ENCODE measurements around the gene TAS2R9.
A peak's percentile ranks its signal among the peaks of the same experiment; 100 is the strongest.
"Not testable (repeated sequence)": the region's sequence is repeated elsewhere in the genome, so short reads cannot be mapped to it uniquely, and the experiment has no call there.

The TAS2R9 gene

GRCh38 chr12:10810068-10810467 lies at the start of gene TAS2R9:
Gene TAS2R9, minus strand, starts transcription at chr12:10810168. Its CDS starts 93 bp downstream, at chr12:10810075.
- DNase-seq (ENCODE audit: low spot score) = no peak

GRCh38 chr12:10855807-10856206 lies 45.8 kb upstream of the TAS2R9 start:
- DNase-seq (ENCODE audit: low spot score) = no peak

- DNase-seq (ENCODE audit: low spot score) = no peak
These were observed 43.8 kb upstream of the TAS2R9 start for GRCh38 chr12:10853776-10854175.

GRCh38 chr12:10851243-10851858 lies 41.4 kb upstream of the TAS2R9 start:
- DNase-seq (ENCODE audit: low spot score) = no peak

- no peak for DNase-seq (ENCODE audit: low spot score)
These were observed 39.5 kb upstream of the TAS2R9 start, which contains the start of gene PRR4 for GRCh38 chr12:10849425-10849878. Gene PRR4, minus strand, starts transcription at chr12:10849475. Its CDS starts 38 bp downstream, at chr12:10849437.

GRCh38 chr12:10847744-10848143 lies 37.8 kb upstream of the TAS2R9 start:
- DNase-seq (ENCODE audit: low spot score) = no peak

- no peak for DNase-seq (ENCODE audit: low spot score)
These were observed 32.9 kb upstream of the TAS2R9 start for GRCh38 chr12:10842862-10843261.

- DNase-seq (ENCODE audit: low spot score) = no peak
These were observed 28.5 kb upstream of the TAS2R9 start for GRCh38 chr12:10838461-10838860.

GRCh38 chr12:10829994-10830393 lies 20.0 kb upstream of the TAS2R9 start:
- DNase-seq (ENCODE audit: low spot score) = no peak

- DNase-seq (ENCODE audit: low spot score) = no peak
These were observed 16.3 kb upstream of the TAS2R9 start, which contains the start of gene TAS2R10 for GRCh38 chr12:10826258-10826657. Gene TAS2R10, minus strand, starts transcription at chr12:10826358. Its CDS starts 89 bp downstream, at chr12:10826269.

- DNase-seq (ENCODE audit: low spot score) = no peak
These were observed 15.0 kb upstream of the TAS2R9 start for GRCh38 chr12:10824957-10825356.

- no peak for DNase-seq (ENCODE audit: low spot score)
These were observed 2.0 kb upstream of the TAS2R9 start for GRCh38 chr12:10811883-10812536.

GRCh38 chr12:10807186-10807585 lies 2.8 kb downstream of the TAS2R9 start, which contains the start of gene TAS2R8:
Gene TAS2R8, minus strand, starts transcription at chr12:10807286. Its CDS starts 306 bp downstream, at chr12:10806980.
- no peak for DNase-seq (ENCODE audit: low spot score)

- no peak for DNase-seq (ENCODE audit: low spot score)
These were observed 7.4 kb downstream of the TAS2R9 start, which contains the start of gene TAS2R7 for GRCh38 chr12:10802587-10802986. Gene TAS2R7, minus strand, starts transcription at chr12:10802627. Its CDS starts 57 bp downstream, at chr12:10802570.

GRCh38 chr12:10801741-10802140 lies 8.2 kb downstream of the TAS2R9 start:
- no peak for DNase-seq (ENCODE audit: low spot score)

GRCh38 chr12:10794222-10794621 lies 15.7 kb downstream of the TAS2R9 start:
- no peak for DNase-seq (ENCODE audit: low spot score)

GRCh38 chr12:10791769-10792168 lies 18.2 kb downstream of the TAS2R9 start:
- DNase-seq (ENCODE audit: low spot score) = not testable (repeated sequence)

- no peak for DNase-seq (ENCODE audit: low spot score)
These were observed 26.7 kb downstream of the TAS2R9 start for GRCh38 chr12:10783252-10783651.

- no peak for DNase-seq (ENCODE audit: low spot score)
These were observed 30.9 kb downstream of the TAS2R9 start for GRCh38 chr12:10779103-10779502.

GRCh38 chr12:10771132-10771733 lies 38.7 kb downstream of the TAS2R9 start:
- DNase-seq (ENCODE audit: low spot score) = peak; percentile 9

GRCh38 chr12:10759657-10760056 lies 50.3 kb downstream of the TAS2R9 start:
- DNase-seq (ENCODE audit: low spot score) = no peak

Data from germinal center (tissue), 1 donor.